ENCODE results near the gene C3orf20. TPM values are rescaled to one million over a fixed set of nuclear protein-coding genes. Genes with fewer than 3 reads are reported as not detected.

Gene C3orf20
- total RNA-seq, 4 donors from 2014 or later = 0.29 TPM; not detected in 3

DNA sequence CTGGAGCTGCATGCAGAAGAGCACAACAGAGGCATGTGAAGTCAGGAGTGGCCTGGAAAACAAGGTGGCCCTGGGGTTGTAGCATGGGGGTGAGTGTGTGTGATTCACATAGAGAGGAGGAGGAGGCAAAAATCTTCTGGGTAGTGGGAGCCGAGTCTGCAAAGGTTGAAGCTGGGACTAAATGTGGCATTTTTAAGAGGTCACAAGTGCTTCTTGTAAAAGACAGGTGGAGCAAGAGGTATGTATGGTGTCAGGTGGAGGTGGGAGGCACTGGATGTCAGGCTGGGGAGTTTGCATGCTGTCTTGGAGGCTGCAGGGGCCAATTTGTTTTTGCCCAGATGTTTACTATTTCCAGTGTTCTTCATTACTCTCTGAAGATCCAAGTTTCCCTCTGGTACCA lies 42.4 kb downstream of the C3orf20 start:
- no peak for DNase-seq
- H3K27ac ChIP-seq = no peak overlapping the region
- no peak overlapping the region for H3K4me3 ChIP-seq (replicated peaks in 1 of 3)
- intact Hi-C loops (cut with DNase I) = no loop called here
- H3K9me3 ChIP-seq = no peaks in the 10 kb centered on the region
- WGBS, 2 donors = 33 to 46% methylated on average over 1 of the region's 1 CpG
- TF ChIP-seq, protein P1, sequence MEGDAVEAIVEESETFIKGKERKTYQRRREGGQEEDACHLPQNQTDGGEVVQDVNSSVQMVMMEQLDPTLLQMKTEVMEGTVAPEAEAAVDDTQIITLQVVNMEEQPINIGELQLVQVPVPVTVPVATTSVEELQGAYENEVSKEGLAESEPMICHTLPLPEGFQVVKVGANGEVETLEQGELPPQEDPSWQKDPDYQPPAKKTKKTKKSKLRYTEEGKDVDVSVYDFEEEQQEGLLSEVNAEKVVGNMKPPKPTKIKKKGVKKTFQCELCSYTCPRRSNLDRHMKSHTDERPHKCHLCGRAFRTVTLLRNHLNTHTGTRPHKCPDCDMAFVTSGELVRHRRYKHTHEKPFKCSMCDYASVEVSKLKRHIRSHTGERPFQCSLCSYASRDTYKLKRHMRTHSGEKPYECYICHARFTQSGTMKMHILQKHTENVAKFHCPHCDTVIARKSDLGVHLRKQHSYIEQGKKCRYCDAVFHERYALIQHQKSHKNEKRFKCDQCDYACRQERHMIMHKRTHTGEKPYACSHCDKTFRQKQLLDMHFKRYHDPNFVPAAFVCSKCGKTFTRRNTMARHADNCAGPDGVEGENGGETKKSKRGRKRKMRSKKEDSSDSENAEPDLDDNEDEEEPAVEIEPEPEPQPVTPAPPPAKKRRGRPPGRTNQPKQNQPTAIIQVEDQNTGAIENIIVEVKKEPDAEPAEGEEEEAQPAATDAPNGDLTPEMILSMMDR (IDR thresholded peaks at IDR 0.05) = no peak
- TF ChIP-seq POLR2A (IDR thresholded peaks at IDR 0.05) = no peak
- H3K36me3 ChIP-seq = no peaks in the 10 kb centered on the region
- H3K27me3 ChIP-seq = no peaks in the 10 kb centered on the region
- no peaks in the 10 kb centered on the region for H3K4me1 ChIP-seq

DNA sequence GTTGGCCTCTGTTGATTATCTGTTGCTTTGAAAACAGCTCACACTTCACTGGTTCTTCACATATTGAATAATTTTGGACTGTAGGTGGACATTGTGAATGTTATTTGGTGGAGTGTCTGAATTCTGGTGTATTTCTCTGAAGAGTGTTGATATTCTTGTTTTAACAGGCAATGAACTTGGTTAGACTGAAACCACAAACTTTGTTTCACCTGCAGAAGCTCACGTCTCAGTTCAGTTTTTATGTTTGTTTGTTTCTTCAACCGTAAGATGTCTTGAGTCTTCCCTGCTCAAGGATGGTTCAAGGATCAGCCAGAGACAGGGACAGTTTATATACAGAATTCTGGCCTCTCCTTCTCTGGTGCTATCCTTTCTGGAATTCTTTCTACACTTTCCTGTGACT lies 43.6 kb downstream of the C3orf20 start:
- 68 to 81% methylated on average over 2 of the region's 2 CpGs for WGBS, 2 donors
- no peak for TF ChIP-seq POLR2A (IDR thresholded peaks at IDR 0.05)
- TF ChIP-seq, protein P1 (IDR thresholded peaks at IDR 0.05) = no peak
- no peaks in the 10 kb centered on the region for H3K9me3 ChIP-seq
- H3K36me3 ChIP-seq = no peaks in the 10 kb centered on the region
- H3K4me1 ChIP-seq = no peaks in the 10 kb centered on the region
- H3K4me3 ChIP-seq (replicated peaks in 1 of 3) = no peak overlapping the region
- H3K27me3 ChIP-seq = no peaks in the 10 kb centered on the region
- no peak overlapping the region for H3K27ac ChIP-seq
- intact Hi-C loops (cut with DNase I) = no loop called here
- no peak for DNase-seq

DNA sequence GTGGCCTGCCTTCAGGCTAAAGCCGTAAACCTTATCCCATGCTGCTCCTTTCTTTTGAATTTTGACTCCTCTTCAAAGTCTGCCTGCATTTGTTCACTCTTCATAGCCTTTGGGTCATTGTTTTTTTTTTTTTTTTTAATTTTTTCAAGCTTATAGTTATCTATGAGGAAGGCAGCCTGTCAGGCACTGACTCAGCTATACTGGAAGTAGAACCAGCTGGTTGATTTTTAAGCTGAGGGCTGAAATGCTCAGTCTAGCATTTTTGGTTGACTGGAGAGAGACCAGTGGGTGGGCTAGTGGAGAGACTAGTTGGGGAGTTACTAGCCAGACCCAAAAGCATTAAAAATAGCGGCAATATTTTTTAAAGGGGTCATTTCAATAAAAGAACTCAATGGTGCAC lies 44.1 kb downstream of the C3orf20 start:
- Histone ChIP-seq H3K27ac (no peak overlapping the region), H3K27me3 (no peaks in the 10 kb centered on the region), H3K9me3 (no peaks in the 10 kb centered on the region), H3K36me3 (no peaks in the 10 kb centered on the region), H3K4me3 (replicated peaks in 1 of 3) (no peak overlapping the region), H3K4me1 (no peaks in the 10 kb centered on the region)
- TF ChIP-seq, protein P1 (IDR thresholded peaks at IDR 0.05) = no peak
- TF ChIP-seq POLR2A (IDR thresholded peaks at IDR 0.05) = no peak
- 97 to 99% methylated on average over 2 of the region's 2 CpGs for WGBS, 2 donors
- intact Hi-C loops (cut with DNase I) = no loop called here
- no peak for DNase-seq

DNA sequence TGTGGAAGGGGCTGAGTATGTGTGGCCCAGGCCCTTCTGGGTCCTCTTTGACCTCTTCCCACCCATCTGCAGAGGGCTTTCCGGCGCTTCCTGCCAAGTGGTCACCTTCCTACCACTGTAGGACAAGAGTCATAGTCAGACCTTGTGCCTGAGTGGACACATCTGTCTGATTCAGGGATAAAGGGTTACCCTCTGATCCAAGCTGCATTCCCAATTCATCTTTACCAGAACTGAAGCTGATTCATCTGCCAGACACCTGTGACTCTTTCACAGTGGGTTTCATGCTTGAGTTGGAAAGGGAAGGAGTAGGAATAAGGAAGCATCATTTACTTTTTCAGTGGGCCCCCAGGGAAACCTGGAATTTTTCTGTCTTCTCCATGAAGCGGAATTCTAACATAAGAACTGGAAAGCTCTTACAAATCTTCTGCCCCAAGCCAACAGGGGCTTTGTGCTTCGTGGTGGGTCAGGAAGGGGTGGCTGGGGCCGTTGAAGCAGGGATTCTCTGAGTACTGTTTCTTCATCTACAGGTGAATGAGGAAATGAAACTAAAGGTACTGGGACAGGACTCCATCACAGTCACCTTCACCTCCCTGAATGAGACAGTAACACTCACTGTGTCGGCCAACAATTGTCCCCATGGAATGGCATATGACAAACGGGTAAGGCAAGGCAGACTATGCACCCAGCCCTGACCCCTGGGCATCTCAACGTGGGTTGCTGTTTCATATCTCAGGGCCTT lies 46.4 kb downstream of the C3orf20 start:
- no peak for DNase-seq
- H3K9me3 ChIP-seq = no peaks in the 10 kb centered on the region
- H3K4me1 ChIP-seq = no peaks in the 10 kb centered on the region
- no peak overlapping the region for H3K27ac ChIP-seq
- intact Hi-C loops (cut with DNase I) = no loop called here
- WGBS, 2 donors = 84 to 85% methylated on average over 8 of the region's 8 CpGs
- no peaks in the 10 kb centered on the region for H3K36me3 ChIP-seq
- no peak for TF ChIP-seq POLR2A (IDR thresholded peaks at IDR 0.05)
- TF ChIP-seq, protein P1 (IDR thresholded peaks at IDR 0.05) = no peak
- no peak overlapping the region for H3K4me3 ChIP-seq (replicated peaks in 1 of 3)
- no peaks in the 10 kb centered on the region for H3K27me3 ChIP-seq

DNA sequence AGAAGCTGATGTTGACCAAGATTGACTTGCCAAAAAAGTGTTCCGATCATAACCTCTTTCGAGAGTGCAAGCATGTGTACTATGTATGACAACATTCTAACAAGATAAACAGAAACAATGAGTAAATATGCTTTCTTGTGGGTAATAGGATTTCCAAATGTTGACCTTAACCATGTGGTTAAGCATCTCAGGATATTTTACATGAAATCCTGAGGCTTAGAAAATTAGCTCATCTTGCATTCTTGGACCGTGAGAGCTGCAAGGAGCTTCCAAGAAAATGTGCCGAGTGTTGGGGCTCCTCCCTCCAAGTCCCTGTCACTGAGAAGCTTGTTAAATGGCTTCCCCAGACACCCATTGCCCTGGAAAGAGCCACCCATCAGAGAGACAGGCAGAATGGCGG lies 50.1 kb downstream of the C3orf20 start:
- Histone ChIP-seq H3K4me3 (replicated peaks in 1 of 3) (no peak overlapping the region), H3K9me3 (no peaks in the 10 kb centered on the region), H3K36me3 (no peaks in the 10 kb centered on the region), H3K4me1 (no peaks in the 10 kb centered on the region), H3K27me3 (no peaks in the 10 kb centered on the region), H3K27ac (no peak overlapping the region)
- WGBS, 2 donors = 71 to 76% methylated on average over 5 of the region's 5 CpGs
- TF ChIP-seq POLR2A (IDR thresholded peaks at IDR 0.05) = no peak
- TF ChIP-seq, protein P1 (IDR thresholded peaks at IDR 0.05) = no peak
- intact Hi-C loops (cut with DNase I) = no loop called here
- no peak for DNase-seq
